Measurements from ENCODE around the gene FSIP1.

The FSIP1 gene

DNA sequence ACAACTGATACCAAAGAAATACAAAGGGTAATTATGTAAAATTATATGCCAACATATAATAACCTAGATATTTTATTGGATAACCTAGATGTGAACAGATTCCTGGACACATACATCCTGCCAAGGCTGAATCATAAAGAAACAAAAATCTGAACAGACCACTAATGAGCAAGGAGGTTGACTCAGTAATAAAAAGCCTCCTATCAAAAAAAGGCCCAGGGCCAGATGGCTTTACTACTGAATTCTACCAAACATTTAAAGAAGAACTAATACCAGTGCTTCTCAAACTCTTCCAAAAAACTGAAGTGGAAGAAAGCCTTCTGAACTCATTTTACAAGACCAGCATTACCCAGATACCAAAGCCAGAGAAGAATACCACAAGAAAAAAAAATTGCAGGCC, 169.4 kb downstream of the FSIP1 start:
- in situ Hi-C loops (cut with MboI; ENCODE audit: low pct_unique_long_range_greater_than_20kb, low sequenced_read_pairs) = no loop called here

GRCh38 chr15:39610665-39611064, 172.0 kb downstream of the FSIP1 start:
- in situ Hi-C loops (cut with MboI; ENCODE audit: low pct_unique_long_range_greater_than_20kb, low sequenced_read_pairs) = no loop called here

More for the DNA sequence above, 169.4 kb downstream of the FSIP1 start:
- DNase-seq = no peak

GRCh38 chr15:39609166-39609916, 173.3 kb downstream of the FSIP1 start:
- in situ Hi-C loops (cut with MboI; ENCODE audit: low pct_unique_long_range_greater_than_20kb, low sequenced_read_pairs) = no loop called here
- DNase-seq = no peak

More at GRCh38 chr15:39610665-39611064, 172.0 kb downstream of the FSIP1 start:
- DNase-seq = no peak

- no peak for DNase-seq
- in situ Hi-C loops (cut with MboI; ENCODE audit: low pct_unique_long_range_greater_than_20kb, low sequenced_read_pairs) = no loop called here
These were observed 174.2 kb downstream of the FSIP1 start for GRCh38 chr15:39608185-39609139.

- in situ Hi-C loops (cut with MboI; ENCODE audit: low pct_unique_long_range_greater_than_20kb, low sequenced_read_pairs) = no loop called here
- DNase-seq = no peak
These were observed 177.5 kb downstream of the FSIP1 start for GRCh38 chr15:39605146-39605545.

DNA sequence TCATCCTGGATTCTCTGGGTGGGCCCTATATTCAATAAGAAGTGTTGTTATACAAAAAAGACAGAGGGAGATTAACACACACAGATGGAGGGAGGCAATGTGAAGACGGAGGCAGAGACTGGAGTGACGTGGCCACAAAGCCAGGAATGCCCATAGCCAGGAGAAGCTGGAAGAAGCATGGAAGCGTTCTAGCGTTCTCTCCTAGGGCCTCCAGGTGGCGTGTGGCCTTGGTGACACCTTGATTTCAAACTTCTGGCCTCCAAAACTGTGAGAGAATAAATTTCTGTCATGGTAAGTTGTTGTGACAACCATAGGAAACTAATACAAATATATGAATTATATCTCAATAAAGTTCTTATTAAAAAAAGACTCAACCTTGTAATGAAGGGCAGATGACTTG, 180.5 kb downstream of the FSIP1 start:
- in situ Hi-C loops (cut with MboI; ENCODE audit: low pct_unique_long_range_greater_than_20kb, low sequenced_read_pairs) = no loop called here
- DNase-seq = no peak

- in situ Hi-C loops (cut with MboI; ENCODE audit: low pct_unique_long_range_greater_than_20kb, low sequenced_read_pairs) = loop anchor here (25.0 kb wide), 1 partner anchor 288 kb away; no protein-coding TSS in a partner anchor
- DNase-seq = no peak
These were observed 182.8 kb downstream of the FSIP1 start for GRCh38 chr15:39599871-39600270.

DNA sequence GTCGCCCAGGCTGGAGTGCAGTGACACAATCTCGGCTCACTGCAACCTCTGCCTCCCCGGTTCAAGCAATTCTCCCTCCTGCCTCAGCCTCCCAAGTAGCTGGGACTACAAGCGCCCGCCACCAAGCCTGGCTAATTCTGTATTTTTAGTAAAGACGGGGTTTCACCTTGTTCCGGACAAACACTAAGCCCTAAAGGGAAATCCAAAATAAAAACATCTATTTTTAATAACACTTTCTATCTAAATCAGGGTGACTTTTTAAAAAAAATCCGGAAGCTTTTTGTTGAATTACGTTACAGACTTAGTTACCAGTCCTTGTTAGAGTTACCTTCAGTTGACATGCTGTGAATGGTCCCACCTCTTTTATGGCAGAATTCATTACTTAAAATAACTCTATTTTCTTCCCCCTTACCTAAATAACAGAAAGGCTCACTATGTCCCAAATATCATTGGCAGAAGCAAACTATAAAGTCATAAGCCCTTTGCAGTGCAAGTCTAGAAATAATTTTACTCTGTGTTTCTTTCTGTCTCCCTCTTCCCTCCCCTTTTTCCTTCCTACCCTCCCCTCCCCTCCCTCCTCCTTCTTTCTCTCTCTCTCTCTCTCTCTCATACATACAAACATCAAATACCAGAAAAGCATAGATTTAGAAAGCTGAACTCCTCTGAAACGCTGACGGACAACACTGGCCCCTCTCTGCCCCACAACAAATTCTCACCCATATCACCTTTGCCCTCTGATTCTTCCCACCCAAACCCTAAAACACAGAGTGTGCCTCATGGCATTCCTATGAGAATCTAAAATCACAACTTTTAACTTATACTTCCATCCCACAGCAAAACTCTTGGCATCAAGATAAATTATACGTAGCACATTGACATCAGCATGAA, 183.4 kb downstream of the FSIP1 start:
- no peak for DNase-seq
- in situ Hi-C loops (cut with MboI; ENCODE audit: low pct_unique_long_range_greater_than_20kb, low sequenced_read_pairs) = loop anchor here (25.0 kb wide), 1 partner anchor 287 kb away; no protein-coding TSS in a partner anchor

- DNase-seq = no peak
- in situ Hi-C loops (cut with MboI; ENCODE audit: low pct_unique_long_range_greater_than_20kb, low sequenced_read_pairs) = loop anchor here (25.0 kb wide), 1 partner anchor 286 kb away; no protein-coding TSS in a partner anchor
These were observed 184.3 kb downstream of the FSIP1 start for GRCh38 chr15:39598186-39598850.

DNA sequence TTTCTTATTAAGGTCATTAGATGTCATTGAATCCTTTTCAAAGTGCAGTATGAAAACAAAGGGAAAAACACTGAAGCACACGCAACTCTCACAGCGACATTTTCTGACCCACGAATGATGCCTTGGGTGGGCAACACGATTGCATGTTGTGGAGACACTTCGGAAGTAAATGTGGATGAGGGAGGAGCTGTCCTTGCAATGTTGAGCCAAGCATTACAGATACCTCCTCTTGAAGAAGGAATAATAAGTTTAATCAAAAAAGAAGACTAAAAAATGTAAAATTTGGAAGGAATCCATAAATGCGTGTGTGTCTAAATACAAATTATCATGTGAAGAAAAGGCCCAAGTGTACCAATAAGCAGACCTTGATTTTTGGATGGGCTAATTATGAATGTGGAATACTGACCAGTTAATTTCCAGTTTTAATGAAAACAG, 184.9 kb downstream of the FSIP1 start:
- DNase-seq = no peak
- in situ Hi-C loops (cut with MboI; ENCODE audit: low pct_unique_long_range_greater_than_20kb, low sequenced_read_pairs) = loop anchor here (25.0 kb wide), 1 partner anchor 285 kb away; no protein-coding TSS in a partner anchor

GRCh38 chr15:39597336-39597735, 185.3 kb downstream of the FSIP1 start:
- in situ Hi-C loops (cut with MboI; ENCODE audit: low pct_unique_long_range_greater_than_20kb, low sequenced_read_pairs) = loop anchor here (25.0 kb wide), 1 partner anchor 285 kb away; no protein-coding TSS in a partner anchor

DNA sequence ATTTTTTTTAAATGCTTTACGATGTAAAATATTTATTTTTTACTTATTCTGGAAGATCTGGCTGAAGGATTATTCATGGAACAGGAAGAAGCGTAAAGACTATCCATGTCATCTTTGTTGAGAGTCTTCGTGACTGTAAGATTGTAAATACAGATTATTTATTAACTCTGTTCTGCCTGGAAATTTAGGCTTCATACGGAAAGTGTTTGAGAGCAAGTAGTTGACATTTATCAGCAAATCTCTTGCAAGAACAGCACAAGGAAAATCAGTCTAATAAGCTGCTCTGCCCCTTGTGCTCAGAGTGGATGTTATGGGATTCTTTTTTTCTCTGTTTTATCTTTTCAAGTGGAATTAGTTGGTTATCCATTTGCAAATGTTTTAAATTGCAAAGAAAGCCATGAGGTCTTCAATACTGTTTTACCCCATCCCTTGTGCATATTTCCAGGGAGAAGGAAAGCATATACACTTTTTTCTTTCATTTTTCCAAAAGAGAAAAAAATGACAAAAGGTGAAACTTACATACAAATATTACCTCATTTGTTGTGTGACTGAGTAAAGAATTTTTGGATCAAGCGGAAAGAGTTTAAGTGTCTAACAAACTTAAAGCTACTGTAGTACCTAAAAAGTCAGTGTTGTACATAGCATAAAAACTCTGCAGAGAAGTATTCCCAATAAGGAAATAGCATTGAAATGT, 186.1 kb downstream of the FSIP1 start:
- in situ Hi-C loops (cut with MboI; ENCODE audit: low pct_unique_long_range_greater_than_20kb, low sequenced_read_pairs) = loop anchor here (25.0 kb wide), 1 partner anchor 284 kb away; no protein-coding TSS in a partner anchor
- no peak for DNase-seq

More at GRCh38 chr15:39597336-39597735, 185.3 kb downstream of the FSIP1 start:
- DNase-seq = no peak

DNA sequence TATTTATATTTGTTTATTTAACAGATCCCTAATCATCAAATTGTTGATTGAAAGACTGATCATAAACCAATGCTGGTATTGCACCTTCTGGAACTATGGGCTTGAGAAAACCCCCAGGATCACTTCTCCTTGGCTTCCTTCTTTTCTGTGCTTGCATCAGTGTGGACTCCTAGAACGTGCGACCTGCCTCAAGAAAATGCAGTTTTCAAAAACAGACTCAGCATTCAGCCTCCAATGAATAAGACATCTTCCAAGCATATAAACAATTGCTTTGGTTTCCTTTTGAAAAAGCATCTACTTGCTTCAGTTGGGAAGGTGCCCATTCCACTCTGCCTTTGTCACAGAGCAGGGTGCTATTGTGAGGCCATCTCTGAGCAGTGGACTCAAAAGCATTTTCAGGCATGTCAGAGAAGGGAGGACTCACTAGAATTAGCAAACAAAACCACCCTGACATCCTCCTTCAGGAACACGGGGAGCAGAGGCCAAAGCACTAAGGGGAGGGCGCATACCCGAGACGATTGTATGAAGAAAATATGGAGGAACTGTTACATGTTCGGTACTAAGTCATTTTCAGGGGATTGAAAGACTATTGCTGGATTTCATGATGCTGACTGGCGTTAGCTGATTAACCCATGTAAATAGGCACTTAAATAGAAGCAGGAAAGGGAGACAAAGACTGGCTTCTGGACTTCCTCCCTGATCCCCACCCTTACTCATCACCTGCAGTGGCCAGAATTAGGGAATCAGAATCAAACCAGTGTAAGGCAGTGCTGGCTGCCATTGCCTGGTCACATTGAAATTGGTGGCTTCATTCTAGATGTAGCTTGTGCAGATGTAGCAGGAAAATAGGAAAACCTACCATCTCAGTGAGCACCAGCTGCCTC, 187.1 kb downstream of the FSIP1 start:
- no peak for DNase-seq
- in situ Hi-C loops (cut with MboI; ENCODE audit: low pct_unique_long_range_greater_than_20kb, low sequenced_read_pairs) = loop anchor here (25.0 kb wide), 1 partner anchor 283 kb away; no protein-coding TSS in a partner anchor

GRCh38 chr15:39594446-39595337, 187.9 kb downstream of the FSIP1 start:
- in situ Hi-C loops (cut with MboI; ENCODE audit: low pct_unique_long_range_greater_than_20kb, low sequenced_read_pairs) = loop anchor here (25.0 kb wide), 1 partner anchor 282 kb away; no protein-coding TSS in a partner anchor
- no peak for DNase-seq

GRCh38 chr15:39593656-39594445, 188.8 kb downstream of the FSIP1 start:
- in situ Hi-C loops (cut with MboI; ENCODE audit: low pct_unique_long_range_greater_than_20kb, low sequenced_read_pairs) = loop anchor here (25.0 kb wide), 1 partner anchor 282 kb away; no protein-coding TSS in a partner anchor
- no peak for DNase-seq
